GM19099 (cell line): ENCODE data around the gene STPG4.

ENCODE experiments used
- POLR2A ChIP-seq: IDR thresholded peaks from 3 replicates; pipeline ENCODE4 v1.6.1; 2011; ENCODE audit warnings: low read depth; ENCODE audit not compliant: insufficient read length; ENCODE audit errors: extremely low read depth

STPG4 gene, protein sequence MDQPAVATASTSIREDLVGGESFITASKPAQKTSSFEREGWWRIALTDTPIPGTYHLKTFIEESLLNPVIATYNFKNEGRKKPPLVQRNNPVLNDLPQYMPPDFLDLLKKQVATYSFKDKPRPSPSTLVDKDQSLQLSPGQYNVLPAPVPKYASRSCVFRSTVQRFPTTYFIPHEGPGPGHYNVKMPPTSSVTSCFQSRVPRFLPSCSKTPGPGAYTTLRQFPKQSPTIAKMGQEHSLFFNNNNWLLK

DNA sequence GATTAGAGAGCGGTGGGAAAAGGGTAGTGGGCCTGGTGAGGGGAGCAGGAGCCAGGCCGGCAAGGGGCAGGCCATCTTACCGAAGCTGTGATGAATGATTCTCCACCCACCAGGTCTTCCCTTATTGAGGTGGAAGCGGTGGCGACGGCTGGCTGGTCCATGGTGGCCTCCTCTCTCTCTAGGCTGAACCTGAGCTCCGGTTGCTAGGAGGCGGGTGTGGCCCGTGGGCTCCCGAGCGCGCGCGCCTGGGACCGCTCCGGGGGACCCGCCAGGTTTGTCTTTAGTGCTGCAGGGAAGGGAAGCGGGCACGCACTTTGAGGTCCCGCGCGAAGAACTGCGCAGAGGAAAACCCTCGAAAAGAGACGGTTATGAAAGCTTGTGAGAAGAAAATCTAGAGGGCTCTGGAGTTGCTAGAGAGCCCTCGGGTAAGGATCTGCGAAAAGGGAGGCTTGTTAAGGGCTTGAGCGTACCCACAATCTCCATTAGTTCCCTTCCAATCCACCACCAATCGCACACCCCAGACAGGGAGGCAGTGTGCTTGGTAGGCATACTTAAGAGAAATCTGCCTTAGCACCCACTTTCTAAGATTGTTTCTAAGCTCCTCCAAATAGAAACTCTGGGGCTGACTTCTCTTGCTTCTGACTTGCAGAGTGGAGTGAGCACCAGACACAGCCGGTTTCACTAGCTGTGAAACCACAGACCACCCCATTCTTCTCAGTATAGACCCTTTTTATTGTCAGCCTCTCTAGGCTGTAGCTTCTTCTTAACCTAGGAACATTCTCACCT is at the start of gene STPG4:
TSS of gene STPG4 (minus strand) at position 218 of the 786 bp plus-strand sequence. CDS start at position 161, 57 bp downstream.
- no peak for TF ChIP-seq POLR2A

GRCh38 chr2:47204691-47205090 is 49.6 kb upstream of the STPG4 start:
- no peak for TF ChIP-seq POLR2A

GRCh38 chr2:47203995-47204394 is 48.9 kb upstream of the STPG4 start:
- no peak for TF ChIP-seq POLR2A

DNA sequence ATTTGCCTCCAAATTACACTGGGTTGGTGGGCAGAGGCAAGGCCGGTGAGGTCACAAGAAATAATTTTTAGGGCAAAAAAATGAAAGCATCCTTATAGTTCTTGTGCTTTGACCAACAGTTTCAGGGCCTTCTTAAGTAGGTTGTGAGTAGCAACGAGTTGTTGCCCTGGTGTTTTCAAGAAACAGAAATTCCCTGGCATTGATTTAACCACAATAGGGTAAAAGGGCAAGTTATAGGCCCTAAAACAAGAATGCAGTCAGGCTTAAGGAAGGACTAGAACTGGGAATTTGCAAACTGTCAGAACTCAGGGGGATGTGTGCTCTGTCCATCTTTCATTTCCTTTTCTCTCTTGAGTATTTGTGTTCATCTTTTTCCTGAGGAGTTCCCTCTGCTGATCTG is 46.1 kb upstream of the STPG4 start:
- no peak for TF ChIP-seq POLR2A

DNA sequence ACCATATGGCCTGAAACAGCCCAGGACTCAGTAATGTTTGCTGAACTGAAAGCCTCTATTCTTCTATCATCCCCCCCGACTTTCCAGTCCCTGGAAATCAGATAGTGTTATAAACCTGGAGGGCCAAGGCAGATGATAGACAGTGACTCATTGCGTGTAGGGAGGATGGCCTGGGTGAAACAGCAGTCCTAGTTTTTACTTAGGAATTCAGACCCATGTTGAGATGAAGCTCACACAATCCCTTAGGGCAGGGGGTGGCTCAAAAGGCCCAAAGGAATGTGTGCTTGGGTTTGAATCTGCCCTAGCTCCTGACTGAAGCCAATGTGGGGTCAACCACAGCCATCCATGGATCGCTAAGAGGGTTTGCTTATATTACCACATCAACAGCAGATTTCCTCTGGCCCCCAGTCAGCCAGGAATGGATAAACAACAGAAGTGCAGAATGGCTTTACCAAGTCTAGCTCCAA is 43.9 kb upstream of the STPG4 start:
- TF ChIP-seq POLR2A, result no peak

GRCh38 chr2:47196499-47196898 is 41.4 kb upstream of the STPG4 start:
- TF ChIP-seq POLR2A, result no peak

- TF ChIP-seq POLR2A, result no peak
Observed at GRCh38 chr2:47196046-47196445, 40.9 kb upstream of the STPG4 start.

DNA sequence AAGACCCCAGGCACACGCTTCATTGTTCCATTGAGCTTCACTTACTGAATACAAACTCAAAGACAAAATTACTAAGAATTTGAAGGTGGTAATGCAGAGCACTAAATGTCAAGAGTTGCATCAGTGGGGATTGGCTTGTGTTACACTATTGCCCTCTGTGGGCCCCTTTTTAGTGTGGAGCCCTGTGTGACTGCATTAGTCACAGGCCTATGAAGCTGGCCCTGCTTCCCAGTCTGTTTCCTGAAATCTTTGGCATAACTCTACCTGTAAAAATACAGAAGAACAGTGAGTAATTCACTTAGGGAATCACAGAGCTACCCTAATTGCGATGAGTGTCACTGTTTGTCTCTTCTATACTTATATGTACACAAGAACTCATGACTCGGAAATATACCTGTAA is 40.0 kb upstream of the STPG4 start:
- TF ChIP-seq POLR2A, result no peak

DNA sequence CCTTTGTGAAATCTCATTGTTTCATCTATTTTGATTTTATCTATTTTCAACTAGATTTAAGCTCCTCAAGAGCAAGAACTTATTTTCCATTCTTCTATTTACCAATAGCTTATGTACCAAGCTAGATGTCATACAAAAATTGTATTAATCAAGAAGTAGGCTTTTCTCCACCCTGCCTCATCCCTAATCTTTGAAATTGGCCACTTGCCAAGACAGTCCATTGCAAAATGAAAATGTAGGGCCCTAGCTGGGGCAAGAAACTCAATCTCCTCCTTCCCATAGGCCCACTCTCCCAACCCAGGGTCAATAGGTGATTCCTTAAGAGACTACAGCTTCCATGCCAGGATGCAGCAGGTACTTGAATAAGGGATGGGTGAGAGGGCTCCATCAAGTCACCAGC is 39.3 kb upstream of the STPG4 start:
- TF ChIP-seq POLR2A, result no peak

DNA sequence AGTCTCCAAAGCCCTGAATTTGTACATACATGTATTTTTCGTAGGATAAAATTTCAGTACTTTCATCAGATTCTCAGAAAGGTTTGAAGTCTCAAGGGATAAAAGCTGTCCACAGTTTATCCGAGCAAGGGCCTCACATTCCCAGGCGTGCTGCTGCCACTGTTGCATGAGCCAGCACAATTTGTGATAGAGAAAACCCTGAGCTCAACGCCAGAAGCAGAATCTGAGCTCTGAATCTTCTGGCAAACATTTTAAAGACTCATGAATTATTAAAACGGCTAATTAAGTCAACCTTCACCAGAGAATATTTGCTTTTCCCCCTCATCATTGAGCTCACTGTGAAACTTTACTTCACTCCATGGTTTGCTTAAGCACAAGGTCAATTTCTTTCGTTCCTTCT is 38.5 kb upstream of the STPG4 start:
- no peak for TF ChIP-seq POLR2A

DNA sequence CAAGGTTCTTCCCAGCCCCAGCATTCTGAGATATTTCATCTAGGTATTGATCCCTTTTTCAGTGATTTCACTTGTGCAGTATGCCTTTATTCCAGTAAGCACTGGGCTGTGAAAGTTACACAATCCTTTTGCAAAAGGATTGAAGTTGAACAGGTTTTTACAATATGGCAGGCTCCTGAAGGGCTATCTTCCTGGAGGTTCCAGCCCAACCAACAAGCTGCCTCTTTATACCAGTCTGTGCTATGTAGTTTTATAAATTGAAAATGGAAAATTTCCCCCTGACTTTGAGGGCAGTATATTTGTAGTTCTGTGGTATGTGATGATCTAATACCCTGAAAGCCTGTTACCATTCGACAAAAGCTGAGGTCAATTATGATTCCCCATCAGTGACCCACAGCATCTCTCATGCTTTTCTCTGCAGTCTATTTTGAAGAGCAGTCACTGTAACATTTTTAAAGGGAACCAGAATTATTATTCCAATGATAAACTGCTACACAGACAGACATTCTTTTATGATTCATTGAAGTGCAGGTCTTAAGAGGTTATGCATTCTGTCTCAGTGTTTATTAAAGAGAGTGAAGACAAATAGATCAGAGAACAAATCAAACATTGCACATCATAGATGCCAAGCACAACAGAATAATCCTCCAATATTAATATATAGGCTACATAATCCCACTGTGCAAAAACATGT is 35.2 kb upstream of the STPG4 start:
- no peak for TF ChIP-seq POLR2A

DNA sequence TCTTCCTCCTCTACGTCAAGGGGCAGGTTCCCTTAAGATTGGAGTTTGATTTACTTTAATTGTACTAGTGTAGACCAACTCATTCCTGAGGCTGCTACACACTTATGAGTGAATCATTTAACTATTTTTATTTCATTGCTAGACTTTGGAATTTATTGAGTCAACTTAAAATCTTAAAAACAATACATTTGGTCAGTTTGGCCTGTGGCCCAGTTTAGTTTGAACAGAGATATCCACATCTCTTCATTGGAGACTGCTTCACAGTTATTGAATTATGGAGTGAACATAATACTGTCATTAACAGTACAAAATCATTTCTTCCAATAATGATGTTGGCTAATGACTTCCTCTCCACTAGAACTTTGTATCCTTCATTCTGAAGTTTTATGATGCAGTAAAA is 34.5 kb upstream of the STPG4 start:
- no peak for TF ChIP-seq POLR2A

DNA sequence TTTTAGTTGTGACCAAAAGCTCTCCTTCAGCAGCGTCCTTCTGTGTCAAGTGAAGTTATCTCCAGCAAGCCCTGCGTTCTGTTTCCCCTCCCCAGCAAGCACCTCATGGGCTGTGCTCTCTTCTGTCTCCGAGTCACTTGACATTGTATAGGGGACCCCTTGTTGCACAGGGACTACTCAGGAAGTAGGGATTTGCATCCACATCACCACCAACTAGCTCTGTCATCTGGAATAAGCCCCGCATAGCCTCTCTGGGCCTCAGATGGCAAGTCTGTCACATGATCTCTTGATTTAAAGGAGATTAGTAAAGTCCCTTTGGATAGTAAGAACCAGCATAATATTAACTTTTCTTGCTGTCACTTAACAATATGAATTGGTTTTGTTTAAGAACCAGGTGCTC is 32.0 kb upstream of the STPG4 start:
- no peak for TF ChIP-seq POLR2A

DNA sequence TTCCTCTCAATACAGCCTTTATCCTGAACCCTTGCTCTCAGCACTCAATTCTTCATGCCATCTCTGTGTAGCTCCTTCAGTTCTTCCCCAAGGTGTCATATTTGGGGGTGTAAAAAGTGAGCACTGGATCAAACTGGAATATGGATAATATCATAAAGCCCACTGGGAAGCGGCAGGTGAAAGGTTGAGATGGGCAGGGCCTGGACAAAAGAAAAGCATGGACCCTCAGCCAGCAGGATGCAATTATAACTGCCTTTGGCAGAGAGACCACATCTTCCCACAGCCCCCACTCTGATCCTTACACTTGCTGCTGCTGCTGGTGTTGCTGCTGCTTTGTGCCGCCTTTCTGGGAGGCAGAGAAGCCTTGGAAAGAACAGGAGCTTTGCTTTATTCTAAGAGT is 31.2 kb upstream of the STPG4 start:
- TF ChIP-seq POLR2A, result no peak

- TF ChIP-seq POLR2A, result no peak
Observed at GRCh38 chr2:47181176-47181575, 26.1 kb upstream of the STPG4 start.

DNA sequence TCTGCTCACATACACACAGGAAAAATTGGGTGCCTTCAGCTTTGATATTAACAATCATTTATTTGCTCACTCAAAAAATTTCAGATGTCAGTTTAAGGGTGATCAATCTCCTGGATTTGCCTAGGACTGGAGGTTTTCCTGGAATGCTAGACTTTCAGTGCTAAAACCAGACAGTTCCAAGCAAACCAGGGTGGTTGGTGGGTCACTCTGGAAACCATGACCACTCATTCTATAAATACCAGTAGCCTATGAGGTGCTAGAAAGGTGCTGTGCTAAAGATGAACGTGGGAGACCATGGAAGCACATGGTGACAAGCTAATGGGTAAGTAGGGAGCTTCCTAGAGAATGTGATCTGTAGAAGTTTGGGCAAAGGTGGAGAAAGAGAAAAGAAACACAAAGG is 25.4 kb upstream of the STPG4 start:
- no peak for TF ChIP-seq POLR2A
